GM18951 (cell line): Measurements from ENCODE around the gene BARX2.
"Not testable (repeated sequence)": the region's sequence is repeated elsewhere in the genome, so short reads cannot be mapped to it uniquely, and the experiment has no call there.

Experiments
- POLR2A ChIP-seq: IDR thresholded peaks from 4 replicates; pipeline ENCODE4 v1.6.1; 2011; ENCODE audit warnings: mild to moderate bottlenecking; ENCODE audit not compliant: insufficient read length, insufficient read depth; ENCODE audit errors: extremely low read depth
- in situ Hi-C: fragments of 300-500 bp; cut with MboI; formaldehyde crosslinking; loops from one replicate; pipeline ENCODE4 v1.12.0; 2022; ENCODE audit warnings: low sequenced_read_pairs, mixed read lengths, inconsistent platforms; ENCODE audit not compliant: unreplicated experiment

The BARX2 gene, protein sequence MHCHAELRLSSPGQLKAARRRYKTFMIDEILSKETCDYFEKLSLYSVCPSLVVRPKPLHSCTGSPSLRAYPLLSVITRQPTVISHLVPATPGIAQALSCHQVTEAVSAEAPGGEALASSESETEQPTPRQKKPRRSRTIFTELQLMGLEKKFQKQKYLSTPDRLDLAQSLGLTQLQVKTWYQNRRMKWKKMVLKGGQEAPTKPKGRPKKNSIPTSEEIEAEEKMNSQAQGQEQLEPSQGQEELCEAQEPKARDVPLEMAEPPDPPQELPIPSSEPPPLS

DNA sequence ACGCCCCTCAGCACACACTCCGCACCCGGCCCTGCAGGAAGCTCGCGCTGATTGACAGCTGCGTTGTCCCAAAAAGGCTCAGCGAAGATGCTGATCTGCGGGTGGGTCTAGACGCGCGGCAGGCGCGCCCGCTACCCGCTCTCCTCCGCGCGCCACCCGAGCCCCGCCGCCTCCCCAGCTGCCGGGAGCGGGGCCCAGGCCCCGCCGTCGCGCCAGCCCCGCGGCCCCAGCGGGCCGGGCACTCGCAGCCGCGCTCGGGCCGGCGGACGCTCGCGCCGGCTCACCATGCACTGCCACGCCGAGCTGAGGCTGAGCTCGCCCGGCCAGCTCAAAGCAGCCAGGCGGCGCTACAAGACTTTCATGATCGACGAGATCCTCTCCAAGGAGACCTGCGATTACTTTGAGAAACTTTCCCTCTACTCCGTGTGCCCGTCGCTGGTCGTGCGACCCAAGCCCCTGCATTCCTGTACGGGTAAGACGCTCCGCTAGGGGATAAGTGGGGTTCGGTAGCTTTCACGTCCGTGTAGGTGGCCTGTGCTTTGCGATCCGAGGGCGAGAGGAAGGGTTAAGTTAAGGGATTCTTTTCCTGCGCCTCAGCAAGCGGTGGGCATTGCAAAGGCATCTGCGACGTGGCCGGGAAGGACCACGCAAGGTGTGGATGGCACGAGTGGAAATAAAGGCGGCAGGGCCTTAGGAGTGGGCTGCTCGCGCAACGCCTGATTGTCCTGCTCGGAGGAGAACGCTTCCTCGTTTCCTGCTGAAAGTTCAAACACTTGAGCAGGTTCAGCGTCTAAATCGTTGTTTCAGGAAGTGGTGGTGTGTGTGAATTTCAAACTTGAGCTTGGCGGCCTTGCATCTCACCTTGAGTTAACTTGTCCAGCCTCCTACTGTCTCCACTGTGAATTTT is at the start of gene BARX2:
Gene BARX2 (plus strand): TSS at position 98 of the 907 bp plus-strand sequence. CDS start 188 bp downstream, at position 286.
- in situ Hi-C loops: no loop called here
- TF ChIP-seq POLR2A: no peak

DNA sequence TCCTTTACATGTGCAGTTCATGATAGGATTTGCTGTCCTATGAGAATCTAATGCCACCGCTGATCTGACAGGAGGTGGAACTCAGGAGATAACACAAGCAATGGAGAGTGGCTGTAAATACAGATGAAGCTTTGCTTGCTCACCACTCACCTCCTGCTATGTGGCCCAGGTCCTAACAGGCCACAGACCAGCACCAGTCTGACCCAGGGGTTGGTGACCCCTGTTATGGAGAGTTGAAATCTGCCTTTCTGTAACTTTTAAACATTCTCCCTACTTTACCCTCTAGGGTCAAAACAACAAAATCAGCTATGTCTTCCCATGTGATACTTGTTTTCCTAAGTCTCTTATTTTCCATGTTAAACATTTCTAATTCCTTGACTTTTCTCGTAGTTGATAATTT is 48.7 kb upstream of the BARX2 start:
- TF ChIP-seq POLR2A: no peak
- in situ Hi-C loops: no loop called here

DNA sequence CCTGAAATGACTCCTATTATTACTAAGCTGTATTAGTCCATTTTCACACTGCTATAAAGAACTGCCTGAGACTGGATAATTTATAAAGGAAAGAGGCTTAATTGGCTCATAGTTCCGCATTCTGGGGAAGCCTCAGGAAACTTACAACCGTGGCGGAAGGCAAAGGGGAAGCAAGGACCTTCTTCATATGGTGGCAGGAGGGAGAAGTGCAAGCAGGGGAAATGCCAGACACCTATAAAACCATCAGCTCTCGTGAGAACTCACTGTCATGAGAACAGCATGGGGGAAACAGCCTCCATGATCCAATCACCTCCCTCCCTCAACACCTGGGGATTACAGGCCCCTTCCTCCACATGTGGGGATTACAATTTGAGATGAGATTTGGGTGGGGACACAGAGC is 47.9 kb upstream of the BARX2 start:
- in situ Hi-C loops: not testable (repeated sequence)

DNA sequence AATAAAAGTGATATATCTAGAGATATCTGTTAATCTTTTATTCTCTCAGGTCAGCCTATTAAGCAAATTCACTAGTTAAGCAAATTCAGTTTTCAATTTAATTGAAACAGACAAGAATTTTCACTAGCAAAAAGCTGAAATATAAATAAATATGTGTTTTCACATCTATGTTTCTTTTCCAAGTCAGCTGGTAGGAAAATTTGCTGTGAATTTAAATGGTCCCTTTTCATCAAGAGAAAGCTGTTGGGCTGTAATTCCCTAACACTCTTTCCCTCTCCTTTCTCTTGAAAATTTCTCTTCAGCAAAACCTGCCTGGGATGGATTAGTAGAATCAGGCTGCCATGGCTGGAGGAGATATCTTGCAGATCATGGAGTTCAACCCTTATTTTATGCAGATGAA is 46.9 kb upstream of the BARX2 start:
- TF ChIP-seq POLR2A: no peak
- in situ Hi-C loops: no loop called here

DNA sequence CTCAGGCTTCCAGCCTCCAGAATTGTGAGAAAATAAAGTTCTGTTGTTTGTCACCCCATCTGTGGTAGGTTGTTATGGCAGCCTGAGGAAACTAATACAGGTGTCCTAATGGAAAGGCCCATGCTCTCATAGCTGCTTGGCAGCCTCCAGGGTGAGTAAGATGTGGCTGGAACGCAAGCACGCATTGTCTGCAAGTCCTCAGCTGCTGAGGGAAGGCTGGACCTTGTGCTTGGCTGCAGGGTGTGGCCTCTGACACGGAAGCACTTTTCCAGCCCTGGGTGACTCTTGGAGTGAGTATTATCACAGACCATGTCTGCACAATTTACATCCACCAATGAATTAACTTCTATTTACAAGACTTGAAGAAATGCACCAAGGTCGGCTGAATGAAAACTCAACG is 44.4 kb upstream of the BARX2 start:
- TF ChIP-seq POLR2A: no peak
- in situ Hi-C loops: no loop called here

DNA sequence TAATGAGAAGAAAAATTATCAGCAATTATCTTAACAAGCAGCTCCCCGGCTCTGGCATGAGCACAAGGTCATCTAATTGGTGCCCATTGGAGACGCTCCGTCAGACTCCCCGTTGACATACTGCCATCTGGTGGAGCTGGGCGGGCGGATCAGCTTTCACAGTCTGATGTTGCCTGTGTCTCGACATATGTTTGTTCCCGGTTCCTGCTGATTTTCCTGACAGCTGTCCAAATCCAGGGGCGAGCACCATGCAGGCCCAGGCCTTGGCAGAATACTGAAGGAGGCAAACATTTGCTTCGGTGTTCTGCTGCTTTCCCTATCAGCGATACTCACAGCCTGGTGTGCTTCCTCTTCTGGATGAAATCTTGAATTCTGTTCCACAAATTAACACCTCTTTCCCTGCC is 43.8 kb upstream of the BARX2 start:
- in situ Hi-C loops: no loop called here
- TF ChIP-seq POLR2A: no peak

DNA sequence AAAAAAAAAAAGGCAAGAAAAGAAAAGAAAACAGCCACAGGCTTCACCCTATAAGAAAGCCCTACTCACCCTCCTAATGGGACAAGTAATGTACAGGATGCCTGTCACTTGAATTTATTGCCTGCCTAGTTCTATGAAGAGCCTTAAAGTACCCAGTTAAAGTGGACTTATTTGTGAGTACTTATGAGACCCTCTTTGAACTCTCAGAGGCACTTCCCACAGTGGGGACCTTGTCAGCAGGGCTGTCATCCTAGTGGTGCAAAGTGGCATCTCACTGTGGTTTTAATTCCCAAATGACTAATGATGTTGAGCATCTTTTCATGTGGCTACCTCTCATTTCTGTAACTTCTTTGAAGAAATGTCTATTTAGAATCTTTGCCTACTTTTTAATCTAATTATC is 41.8 kb upstream of the BARX2 start:
- TF ChIP-seq POLR2A: no peak
- in situ Hi-C loops: no loop called here

DNA sequence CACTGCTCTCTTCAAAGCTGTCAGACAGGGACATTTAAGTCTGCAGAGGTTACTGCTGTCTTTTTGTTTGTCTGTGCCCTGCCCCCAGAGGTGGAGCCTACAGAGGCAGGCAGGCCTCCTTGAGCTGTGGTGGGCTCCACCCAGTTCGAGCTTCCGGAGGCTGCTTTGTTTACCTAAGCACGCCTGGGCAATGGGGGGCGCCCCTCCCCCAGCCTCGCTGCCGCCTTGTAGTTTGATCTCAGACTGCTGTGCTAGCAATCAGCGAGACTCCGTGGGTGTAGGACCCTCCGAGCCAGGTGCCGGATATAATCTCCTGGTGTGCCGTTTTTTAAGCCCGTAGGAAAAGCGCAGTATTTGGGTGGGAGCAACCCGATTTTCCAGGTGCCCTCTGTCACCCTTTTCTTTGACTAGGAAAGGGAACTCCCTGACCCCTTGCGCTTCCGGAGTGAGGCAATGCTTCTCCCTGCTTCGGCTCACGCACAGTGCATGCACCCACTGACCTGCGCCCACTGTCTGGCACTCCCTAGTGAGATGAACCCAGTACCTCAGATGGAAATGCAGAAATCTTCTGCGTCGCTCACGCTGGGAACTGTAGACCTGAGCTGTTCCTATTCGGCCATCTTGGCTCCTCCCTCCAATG is 31.2 kb upstream of the BARX2 start:
- in situ Hi-C loops: not testable (repeated sequence)

DNA sequence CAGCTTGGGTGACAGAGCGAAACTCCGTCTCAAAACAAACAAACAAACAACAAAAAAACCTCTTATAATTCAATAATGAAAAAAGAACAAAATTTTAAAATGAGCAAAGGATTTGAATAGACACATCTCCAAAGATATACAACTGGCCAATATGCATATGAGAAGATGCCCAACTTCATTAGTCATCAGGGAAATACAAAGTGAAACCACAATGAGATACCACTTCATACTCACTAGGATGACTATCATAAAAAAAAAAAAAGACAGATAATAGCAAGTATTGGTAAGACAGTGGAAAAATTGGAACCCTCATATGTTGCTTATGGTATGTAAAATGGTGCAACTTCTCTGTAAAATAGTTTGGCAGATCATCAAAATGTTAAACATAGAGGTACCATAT is 28.7 kb upstream of the BARX2 start:
- in situ Hi-C loops: no loop called here
- no peak for TF ChIP-seq POLR2A

DNA sequence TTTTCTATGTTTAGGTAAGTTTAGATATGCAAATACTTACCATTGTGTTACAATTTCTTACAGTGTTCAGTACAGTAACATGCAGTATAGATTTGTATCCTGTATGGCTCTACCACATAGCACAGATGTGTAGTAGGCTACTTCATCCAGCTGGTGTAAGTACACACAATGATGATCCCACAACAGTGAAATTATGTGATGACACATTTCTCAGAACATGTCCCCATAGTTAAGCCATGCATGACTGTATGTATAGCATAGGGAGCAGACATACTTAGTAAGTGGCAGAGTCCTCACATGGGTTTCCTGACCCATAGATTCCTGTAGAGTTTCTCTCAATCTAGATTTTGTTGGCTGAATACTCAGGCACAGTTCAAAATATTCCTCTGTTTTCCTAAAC is 26.8 kb upstream of the BARX2 start:
- in situ Hi-C loops: no loop called here
- no peak for TF ChIP-seq POLR2A

DNA sequence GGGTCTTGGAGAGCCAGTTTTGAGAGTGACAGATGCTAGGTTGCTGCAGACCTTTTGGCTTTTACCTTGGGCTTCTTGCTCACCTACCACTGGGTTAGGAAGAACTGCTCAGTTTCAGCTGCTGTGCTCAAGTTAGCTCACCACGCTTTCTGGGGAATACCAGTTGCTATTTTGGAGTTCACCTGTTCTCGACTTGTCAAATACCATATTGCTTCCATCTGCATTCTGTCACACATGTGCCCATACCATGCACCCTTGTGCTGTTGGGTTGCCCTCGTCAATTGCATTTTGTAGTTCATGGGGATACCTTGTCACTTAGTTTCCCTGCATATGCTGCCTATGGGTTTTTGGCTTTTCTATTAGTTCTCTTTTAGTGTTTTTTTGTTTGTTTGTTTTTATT is 23.0 kb upstream of the BARX2 start:
- TF ChIP-seq POLR2A: no peak
- in situ Hi-C loops: loop anchor here (25.0 kb wide), 1 partner anchor 410 kb away; no protein-coding TSS in a partner anchor

DNA sequence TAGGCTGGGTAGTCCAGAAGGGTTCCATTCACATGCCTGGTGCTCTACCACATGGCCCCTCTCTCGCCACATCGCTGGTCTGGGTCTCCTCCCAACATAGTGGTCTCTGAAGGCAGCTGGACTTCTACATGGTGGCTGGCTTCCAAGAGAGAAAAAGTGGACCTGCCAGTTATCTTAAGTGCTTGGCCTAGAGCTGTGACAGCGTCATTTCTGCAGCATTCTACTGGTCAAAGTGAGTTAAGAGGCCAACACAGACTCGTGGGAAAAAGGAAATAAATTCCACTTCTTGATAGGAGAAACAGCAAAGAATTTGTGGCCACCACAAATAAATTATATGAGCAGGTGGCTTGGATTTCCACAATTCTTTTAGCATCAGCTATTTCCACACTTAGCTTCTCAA is 21.0 kb upstream of the BARX2 start:
- no peak for TF ChIP-seq POLR2A

DNA sequence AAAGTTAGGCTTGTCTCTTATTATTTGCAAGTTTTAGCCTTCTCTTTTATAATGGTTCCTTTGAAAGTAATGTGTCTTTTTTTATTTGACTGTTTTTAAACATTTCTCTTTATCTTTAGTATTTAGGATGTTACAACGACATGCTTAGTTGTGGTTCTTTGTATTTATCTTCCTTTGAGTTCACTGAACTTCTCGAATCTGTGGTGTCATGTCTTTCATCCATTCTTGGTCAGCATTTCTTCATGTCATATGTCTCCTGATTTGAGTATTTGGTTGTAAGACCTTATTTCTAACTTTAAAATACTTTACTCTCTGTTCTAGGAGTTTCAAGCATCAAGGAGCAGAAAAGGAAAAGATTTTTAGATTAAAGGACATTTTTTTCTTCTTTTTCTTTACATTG is 15.9 kb upstream of the BARX2 start:
- no peak for TF ChIP-seq POLR2A
- in situ Hi-C loops: loop anchor here (25.0 kb wide), 1 partner anchor 403 kb away; no protein-coding TSS in a partner anchor

More for the DNA sequence above, 21.0 kb upstream of the BARX2 start:
- in situ Hi-C loops: loop anchor here (25.0 kb wide), 1 partner anchor 408 kb away; no protein-coding TSS in a partner anchor

DNA sequence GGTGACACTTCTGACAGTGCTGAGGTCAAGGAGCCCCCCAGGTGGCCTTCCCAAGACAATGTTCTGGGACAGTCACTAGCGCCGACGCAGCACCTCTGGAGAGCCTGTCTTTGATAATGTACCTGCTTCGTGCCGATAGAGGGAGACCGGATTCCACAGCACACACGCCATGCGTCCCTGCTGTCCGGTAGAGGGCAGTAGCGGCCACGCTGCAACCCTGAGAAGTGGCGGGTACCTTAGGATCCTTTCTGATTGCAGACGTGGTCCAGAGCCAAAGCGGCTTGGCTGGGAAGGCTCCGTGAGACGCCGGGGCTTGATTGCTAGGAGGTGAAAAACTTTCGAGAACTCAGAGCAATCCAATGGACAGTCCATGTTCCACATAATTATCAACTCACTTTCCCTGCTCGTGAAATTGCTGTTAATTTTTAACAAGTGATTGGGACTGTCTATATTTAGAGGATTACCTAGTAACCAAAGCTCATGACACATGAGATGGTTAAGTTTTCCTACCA is 11.4 kb upstream of the BARX2 start:
- in situ Hi-C loops: loop anchor here (25.0 kb wide), 1 partner anchor 398 kb away; no protein-coding TSS in a partner anchor
- no peak for TF ChIP-seq POLR2A
